ENCODE results near the gene ASCC1. TPM values are rescaled to one million over a fixed set of nuclear protein-coding genes. Genes with fewer than 3 reads are reported as not detected.

ASCC1 gene
- polyA plus RNA-seq, 1 donor (not counting 4 experiments of a cell fraction or from before 2014, with no cell fraction given): 32.9 TPM

- Histone ChIP-seq H3K4me2 (ENCODE audit: control insufficient read depth, extremely low read depth, insufficient read depth, low read depth, low read length) (no peak overlapping the region), H3K27me3 (ENCODE audit: control insufficient read depth, extremely low read depth, insufficient read depth, low read length) (peaks cover 11% of the 10 kb centered on the region), H3K4me1 (ENCODE audit: control insufficient read depth, extremely low read depth, insufficient read depth, low read length) (peaks cover 14% of the 10 kb centered on the region), H3K27ac (ENCODE audit: control insufficient read depth, insufficient read depth, low read length) (no peak overlapping the region), H3K9me1 (ENCODE audit: control insufficient read depth, extremely low read depth, insufficient read depth, low read length) (no peaks in the 10 kb centered on the region), H2AFZ (ENCODE audit: control insufficient read depth, low read length) (no peak overlapping the region), H4K20me1 (ENCODE audit: control insufficient read depth, extremely low read depth, insufficient read depth, low read length) (no peaks in the 10 kb centered on the region), H3K79me2 (ENCODE audit: control insufficient read depth, insufficient read depth, low read length) (no peaks in the 10 kb centered on the region), H3K9me3 (ENCODE audit: control insufficient read depth, low read depth, low read length) (no peaks in the 10 kb centered on the region), H3K36me3 (ENCODE audit: control insufficient read depth in 2 of 2, extremely low read depth in 1 of 2, insufficient read depth in 2 of 2, low read length in 2 of 2) (peaks cover 2 to 3% of the 10 kb centered on the region in 2 experiments), H3K4me3 (ENCODE audit: control insufficient read depth in 2 of 3, extremely low read depth in 1 of 3, insufficient read depth in 2 of 3, low read depth in 1 of 3, low read length in 3 of 3) (no peak overlapping the region), H3K9ac (ENCODE audit: control insufficient read depth, extremely low read depth, insufficient read depth, low read length) (no peak overlapping the region)
- dilution Hi-C loops (cut with MboI; ENCODE audit: extremely low pct_ligation_motif_present, low sequenced_read_pairs): no loop called here
- TF ChIP-seq CTCF (optimal IDR thresholded peaks at IDR 0.05 in 1 of 3, IDR thresholded peaks at IDR 0.05 in 1 of 3, conservative IDR thresholded peaks at IDR 0.05 in 1 of 3; ENCODE audit: extremely low read depth in 1 of 3, insufficient read depth in 2 of 3, low read length in 3 of 3): no peak
- no peak for TF ChIP-seq EZH2 (IDR thresholded peaks at IDR 0.05; ENCODE audit: low read length)
- no peak for FAIRE-seq
- no peak for DNase-seq (ENCODE audit: low read depth, low spot score)
Observed at GRCh38 chr10:72092987-72093386, 123.1 kb downstream of the ASCC1 start.

- FAIRE-seq (no peak), DNase-seq (ENCODE audit: low read depth, low spot score) (no peak)
- Histone ChIP-seq H3K36me3 (ENCODE audit: control insufficient read depth in 2 of 2, extremely low read depth in 1 of 2, insufficient read depth in 2 of 2, low read length in 2 of 2) (peaks cover 2 to 3% of the 10 kb centered on the region in 2 experiments), H3K4me1 (ENCODE audit: control insufficient read depth, extremely low read depth, insufficient read depth, low read length) (peaks cover 13% of the 10 kb centered on the region), H3K27me3 (ENCODE audit: control insufficient read depth, extremely low read depth, insufficient read depth, low read length) (peaks cover 17% of the 10 kb centered on the region), H2AFZ (ENCODE audit: control insufficient read depth, low read length) (no peak overlapping the region), H3K9ac (ENCODE audit: control insufficient read depth, extremely low read depth, insufficient read depth, low read length) (no peak overlapping the region), H3K4me2 (ENCODE audit: control insufficient read depth, extremely low read depth, insufficient read depth, low read depth, low read length) (no peak overlapping the region), H3K27ac (ENCODE audit: control insufficient read depth, insufficient read depth, low read length) (no peak overlapping the region), H3K79me2 (ENCODE audit: control insufficient read depth, insufficient read depth, low read length) (no peaks in the 10 kb centered on the region), H3K4me3 (ENCODE audit: control insufficient read depth in 2 of 3, extremely low read depth in 1 of 3, insufficient read depth in 2 of 3, low read depth in 1 of 3, low read length in 3 of 3) (no peak overlapping the region), H3K9me1 (ENCODE audit: control insufficient read depth, extremely low read depth, insufficient read depth, low read length) (no peaks in the 10 kb centered on the region), H3K9me3 (ENCODE audit: control insufficient read depth, low read depth, low read length) (no peaks in the 10 kb centered on the region), H4K20me1 (ENCODE audit: control insufficient read depth, extremely low read depth, insufficient read depth, low read length) (no peaks in the 10 kb centered on the region)
- TF ChIP-seq EZH2 (IDR thresholded peaks at IDR 0.05; ENCODE audit: low read length) (no peak), CTCF (optimal IDR thresholded peaks at IDR 0.05 in 1 of 3, IDR thresholded peaks at IDR 0.05 in 1 of 3, conservative IDR thresholded peaks at IDR 0.05 in 1 of 3; ENCODE audit: extremely low read depth in 1 of 3, insufficient read depth in 2 of 3, low read length in 3 of 3) (no peak)
- dilution Hi-C loops (cut with MboI; ENCODE audit: extremely low pct_ligation_motif_present, low sequenced_read_pairs): no loop called here
Observed at GRCh38 chr10:72092171-72092924, 123.7 kb downstream of the ASCC1 start.

Measured in keratinocyte (primary cell).